ENCODE data around the gene GPAM.
"Not testable (repeated sequence)": the region's sequence is repeated elsewhere in the genome, so short reads cannot be mapped to it uniquely, and the experiment has no call there.

The GPAM gene

DNA sequence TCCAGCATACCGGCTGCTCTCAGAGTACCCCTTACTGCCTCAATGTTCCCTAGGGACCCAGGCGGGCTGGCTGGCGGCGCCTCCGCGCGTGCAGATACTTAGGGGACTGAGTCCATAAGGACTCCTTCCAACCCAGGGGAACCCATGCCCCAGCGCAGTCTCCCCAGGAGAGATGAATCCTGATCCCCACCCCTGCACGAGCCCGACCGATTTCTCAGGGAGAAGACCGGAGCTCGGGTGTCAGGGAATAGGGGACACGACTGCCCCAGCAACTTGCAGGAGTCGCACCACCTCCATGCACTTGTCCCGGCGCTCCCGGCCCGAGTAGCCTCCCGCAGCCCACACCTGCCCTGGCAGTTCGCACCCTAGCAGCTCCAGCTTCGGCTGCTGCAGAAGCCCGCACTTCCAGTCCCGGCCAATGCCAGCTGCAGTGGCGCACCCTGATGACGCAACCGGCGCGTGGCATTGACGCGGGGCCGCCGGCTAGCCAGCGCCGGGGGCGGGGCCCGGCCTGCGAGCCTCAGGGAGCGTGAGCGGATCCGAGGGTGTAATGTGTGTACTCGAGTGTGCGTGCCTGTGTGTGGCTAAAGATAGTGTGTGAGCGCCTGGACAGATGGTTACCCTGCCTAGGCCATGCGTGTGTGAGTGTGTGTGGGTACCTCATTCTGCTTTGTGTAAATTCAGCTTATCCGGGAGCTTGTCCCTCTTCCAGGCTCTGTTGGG is at the start of gene GPAM:
GPAM (minus strand) TSS at position 437 of the 723 bp plus-strand sequence. CDS start 1,981 bp downstream, outside the sequence.
- no peak for FAIRE-seq

GRCh38 chr10:112232670-112233069 is 49.1 kb upstream of the GPAM start:
- no peak for FAIRE-seq

DNA sequence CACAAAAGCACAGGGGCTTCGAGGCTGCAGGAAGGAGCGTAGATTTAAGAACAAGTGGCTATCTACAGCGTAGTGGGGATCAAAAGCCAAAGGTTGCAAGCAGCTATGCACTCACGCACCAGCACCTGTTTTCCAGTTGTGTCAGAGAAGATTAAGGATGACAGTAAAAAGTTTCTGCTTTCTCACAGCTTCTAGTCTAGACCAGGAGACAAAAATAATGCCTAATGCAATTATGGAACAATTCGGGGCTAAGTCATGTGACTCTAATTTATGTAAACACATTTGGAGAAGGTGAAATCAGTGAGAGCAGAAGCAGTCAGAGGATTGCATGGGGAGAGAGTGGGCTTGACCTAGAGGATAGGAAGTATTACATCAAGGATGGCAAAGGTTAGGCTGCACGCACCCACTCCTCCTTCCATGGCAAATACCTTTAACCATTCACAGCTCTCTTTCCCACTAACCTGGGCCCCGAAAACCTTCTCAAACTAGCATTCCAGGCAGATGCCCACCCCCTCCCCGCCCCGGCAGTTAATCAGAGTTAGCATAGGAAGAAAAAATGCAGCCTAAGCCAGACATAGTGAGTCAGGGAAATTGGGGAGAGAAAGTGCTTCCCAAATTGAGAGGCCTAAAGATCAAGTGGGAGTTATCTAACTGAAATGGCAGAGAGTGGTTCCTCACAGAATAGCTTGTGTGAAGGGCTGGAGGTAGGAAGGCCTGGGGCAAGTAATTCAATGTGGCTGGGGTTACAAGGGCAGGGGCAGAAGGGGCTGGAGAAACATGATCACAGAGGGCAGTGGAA is 48.2 kb upstream of the GPAM start:
- no peak for FAIRE-seq

GRCh38 chr10:112230325-112230988 is 46.9 kb upstream of the GPAM start:
- FAIRE-seq = no peak

- FAIRE-seq = no peak
Observed at GRCh38 chr10:112229901-112230300, 46.3 kb upstream of the GPAM start.

DNA sequence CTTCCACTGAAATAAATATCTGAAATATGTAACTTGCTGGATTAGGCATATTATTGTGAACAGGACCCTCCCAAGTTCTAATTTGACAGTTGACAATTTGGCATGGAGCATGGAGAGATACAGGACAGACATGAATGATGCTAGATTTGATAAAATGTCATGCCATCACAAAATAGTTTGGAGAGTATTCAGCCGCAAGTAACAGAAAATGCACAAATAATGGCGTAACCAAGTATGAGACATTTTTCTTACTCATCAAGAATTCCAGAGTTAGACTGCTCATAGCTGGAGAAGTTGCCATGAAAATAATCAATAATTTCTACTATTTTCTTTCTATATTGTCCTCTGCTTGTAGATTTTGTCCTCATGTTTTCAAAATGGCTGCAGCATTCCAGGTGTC is 45.5 kb upstream of the GPAM start:
- FAIRE-seq = no peak

GRCh38 chr10:112228366-112229088 is 45.0 kb upstream of the GPAM start:
- FAIRE-seq = not testable (repeated sequence)

DNA sequence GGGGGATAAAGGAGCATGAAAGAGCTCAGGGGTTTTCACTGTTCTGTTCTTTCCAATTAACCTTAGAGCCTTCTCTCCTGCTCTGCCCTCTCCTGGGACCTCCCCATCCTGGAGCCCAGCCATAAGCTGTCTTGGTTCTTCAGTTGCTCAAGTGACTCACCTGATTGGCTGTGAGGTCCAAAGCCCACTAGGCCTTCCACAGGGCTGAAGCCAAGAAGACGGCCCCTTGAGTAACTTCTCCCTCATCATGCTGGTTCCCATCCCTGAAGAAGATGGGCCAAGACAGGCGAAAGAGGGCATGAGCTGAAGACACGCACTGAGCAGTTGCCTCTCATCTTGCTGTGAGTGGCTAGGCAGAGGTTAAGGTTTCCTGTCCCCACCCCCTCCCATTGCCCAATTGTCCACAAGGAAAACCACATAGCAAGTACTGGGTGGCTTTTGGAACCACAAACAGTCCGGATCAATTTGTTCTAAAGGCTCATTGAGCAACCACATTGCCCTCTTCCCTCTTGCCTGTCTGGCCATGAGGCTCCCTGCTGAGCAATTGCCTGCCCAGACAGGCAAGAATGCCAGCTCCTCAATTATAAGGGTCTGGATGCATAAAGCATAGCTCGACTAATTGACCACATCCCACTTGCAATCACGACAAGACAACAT is 43.9 kb upstream of the GPAM start:
- no peak for FAIRE-seq

DNA sequence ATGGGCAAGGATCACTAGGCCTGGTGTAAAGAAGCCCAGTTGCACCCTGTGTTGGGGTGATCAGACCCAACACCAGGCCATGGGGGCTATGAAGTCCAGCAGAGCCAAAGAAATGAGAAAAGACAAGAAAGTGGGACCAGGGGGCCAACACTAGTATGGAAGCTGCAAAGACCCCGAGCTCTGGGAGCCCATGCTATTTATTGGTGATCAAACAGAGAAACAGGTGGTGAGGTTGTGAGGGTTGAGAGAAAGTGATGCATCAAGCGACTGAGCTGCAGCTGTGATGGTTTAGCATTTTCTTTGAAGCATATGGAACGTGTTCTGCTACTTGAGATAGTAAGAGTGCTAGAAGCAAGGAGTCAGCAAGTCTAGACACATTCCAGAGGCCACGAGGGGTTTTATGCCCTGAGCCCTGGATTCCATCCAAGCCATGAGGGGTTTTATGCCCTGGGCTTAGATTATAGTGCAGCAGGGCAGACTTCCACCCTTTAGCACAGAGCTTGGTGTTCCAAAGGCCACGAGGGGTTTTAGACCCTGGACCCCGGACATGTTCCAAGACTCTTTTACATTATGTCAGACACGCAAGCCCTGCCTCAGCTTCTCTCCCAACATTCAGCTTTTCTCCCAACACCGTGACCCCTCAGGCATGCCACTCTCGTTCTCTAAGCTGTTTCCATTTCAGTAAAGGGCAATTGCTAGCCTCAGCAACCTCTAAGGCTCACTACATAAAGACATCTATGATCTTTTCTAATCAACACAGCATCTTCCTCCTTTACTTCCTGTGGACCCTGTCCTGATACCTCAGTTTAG is 43.1 kb upstream of the GPAM start:
- no peak for FAIRE-seq

GRCh38 chr10:112225771-112226438 is 42.3 kb upstream of the GPAM start:
- no peak for FAIRE-seq

GRCh38 chr10:112224933-112225529 is 41.5 kb upstream of the GPAM start:
- no peak for FAIRE-seq

DNA sequence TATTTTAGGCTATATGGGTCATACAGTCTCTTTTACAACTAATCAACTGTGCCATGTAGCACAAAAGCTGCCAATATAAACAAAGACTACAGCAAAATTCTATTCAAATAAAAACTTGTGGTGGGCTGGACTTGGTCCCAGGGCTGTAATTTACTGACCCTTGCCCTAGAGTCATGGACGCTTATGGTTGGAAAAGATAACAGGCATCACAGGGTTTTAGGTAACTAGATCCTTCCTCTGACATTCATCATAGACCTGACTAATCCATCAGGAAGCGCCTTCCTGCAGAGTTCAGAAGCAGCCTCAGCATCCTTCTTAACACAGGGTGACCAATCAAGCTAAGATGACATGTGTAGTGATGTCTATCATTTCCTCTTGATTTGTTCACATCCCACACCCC is 40.2 kb upstream of the GPAM start:
- no peak for FAIRE-seq

DNA sequence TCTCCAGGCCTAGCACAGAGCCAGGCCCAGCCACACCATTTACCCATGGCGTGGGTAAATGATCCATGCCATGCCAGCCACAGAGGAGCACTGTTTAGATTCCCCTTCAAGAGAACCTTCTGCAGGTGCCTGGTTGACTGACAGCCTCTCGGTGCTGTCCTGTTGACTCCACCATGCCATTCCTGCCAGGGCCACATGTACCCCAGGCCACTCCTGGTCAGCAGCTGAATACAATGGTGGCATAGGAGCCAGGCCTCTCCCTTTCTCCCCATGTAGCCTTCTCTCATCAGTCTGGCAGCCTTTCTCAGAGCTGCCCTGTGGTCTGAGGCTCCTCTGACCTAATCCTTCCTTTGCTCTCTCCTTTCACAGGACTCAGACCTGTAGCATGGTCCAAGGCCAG is 39.2 kb upstream of the GPAM start:
- no peak for FAIRE-seq

DNA sequence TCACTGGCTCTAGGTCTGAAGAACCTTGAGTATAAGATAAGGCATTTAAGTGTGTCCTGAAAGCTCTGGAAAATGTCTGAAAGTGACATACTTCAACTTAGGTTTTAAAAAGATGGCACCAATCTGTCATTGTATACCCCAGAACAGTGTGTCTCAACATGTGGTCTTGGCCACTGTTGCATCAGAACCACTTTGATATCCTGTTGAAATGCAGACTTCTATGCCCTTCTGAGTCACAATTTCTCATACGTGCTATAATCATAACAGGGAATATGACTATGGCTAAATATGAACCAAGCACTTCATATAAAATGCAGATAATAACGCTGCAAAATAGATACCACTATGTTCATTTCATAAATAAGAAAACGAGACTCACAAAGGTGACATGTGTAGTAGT is 38.0 kb upstream of the GPAM start:
- no peak for FAIRE-seq

DNA sequence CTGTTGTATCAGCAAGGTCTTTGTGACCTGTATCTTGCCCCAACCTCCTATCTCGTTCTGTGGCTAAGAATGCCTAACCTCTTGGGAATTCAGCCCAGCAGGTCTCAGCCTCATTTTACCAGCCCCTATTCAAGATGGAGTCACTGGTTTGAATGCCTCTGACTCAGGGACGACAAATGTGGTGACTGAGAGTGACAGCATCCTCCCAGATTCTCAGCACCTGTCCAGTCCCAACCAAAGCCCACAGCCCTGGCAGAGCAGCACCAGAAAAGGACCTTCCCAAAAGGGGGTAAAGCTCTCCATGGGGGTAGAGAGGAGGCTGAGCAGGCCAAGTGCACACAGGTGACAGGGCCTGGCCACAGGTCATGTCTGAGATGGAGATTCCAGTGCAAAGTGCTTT is 35.4 kb upstream of the GPAM start:
- FAIRE-seq = no peak

- FAIRE-seq = no peak
Observed at GRCh38 chr10:112218036-112218390, 34.4 kb upstream of the GPAM start.

DNA sequence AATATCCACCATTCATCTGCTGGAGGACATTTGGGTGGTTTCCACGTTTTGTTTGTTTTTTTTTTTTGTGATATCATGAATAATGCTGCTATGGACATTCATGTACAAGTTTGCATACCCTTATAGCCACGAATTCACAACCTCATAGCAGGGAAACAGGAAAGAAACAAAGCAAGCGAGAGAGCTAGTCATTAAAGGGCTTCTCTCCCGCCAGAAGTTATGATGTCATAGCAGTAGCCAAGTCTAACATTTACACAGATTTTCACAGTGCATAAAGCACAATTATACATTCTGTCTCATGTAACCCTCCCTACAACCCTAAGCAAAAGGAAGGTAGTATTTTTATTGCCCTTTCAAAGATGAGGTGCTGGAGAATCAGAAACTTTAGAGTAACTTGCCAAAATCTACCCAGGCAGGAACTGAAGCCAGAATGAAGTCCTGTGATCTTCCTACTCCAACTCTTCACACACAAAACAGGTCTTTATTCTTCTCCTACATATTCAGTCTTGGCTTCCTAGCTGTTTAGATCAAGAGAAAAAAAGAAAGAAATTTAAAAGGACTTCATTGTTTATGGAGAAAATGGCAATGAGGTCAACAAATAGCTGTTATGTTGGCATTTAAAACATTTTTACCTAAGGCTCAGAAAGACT is 33.9 kb upstream of the GPAM start:
- no peak for FAIRE-seq

GRCh38 chr10:112216966-112217365 is 33.4 kb upstream of the GPAM start:
- FAIRE-seq = no peak

GRCh38 chr10:112216151-112216550 is 32.6 kb upstream of the GPAM start:
- FAIRE-seq = no peak

DNA sequence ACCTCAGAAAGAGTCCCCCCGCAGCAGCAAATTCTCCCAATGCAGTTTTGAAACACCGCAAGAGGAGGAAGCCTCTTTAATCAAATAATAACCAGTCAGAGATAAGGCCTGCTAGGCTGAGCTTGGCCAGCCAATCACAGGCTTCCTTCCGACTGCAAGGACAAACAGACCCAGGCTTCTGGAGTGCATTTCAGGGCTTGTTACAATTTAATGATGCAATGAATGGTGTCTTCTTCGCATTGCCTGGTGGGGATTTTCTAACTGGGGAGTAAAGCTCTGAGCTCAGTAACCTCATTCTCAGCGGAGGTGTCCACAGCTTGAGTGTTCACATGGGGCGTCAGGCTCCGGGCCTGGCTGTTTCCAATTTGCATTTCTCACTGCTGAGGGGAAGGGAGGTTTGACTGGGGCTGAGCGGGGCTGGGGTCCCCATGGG is 31.8 kb upstream of the GPAM start:
- FAIRE-seq = no peak

Data from colon (tissue), 2 donors.